Neural cell (in vitro differentiated cells): Measurements from ENCODE around the gene FLRT2. TPM values are rescaled to one million over a fixed set of nuclear protein-coding genes. Genes with fewer than 3 reads are reported as not detected.

Experiments
- H2AFZ ChIP-seq: fragments of 200-600, 300-800 bp; sonication (generic), shearing (Covaris generic); 2 replicates; pipeline ENCODE4 v1.6.0; 2014; ENCODE audit warnings: low read depth, mild to moderate bottlenecking, antibody characterized with exemption, low read length, moderate library complexity
- H3F3A ChIP-seq: fragments of 200-600 bp; shearing (Covaris generic); 2 replicates; pipeline ENCODE4 v1.6.1; 2016; ENCODE audit warnings: mild to moderate bottlenecking, moderate library complexity, mixed read lengths, antibody characterized with exemption, low read length; ENCODE audit not compliant: insufficient read depth, poor library complexity, severe bottlenecking
- H3K27ac ChIP-seq: fragments of 200-600, 300-800 bp; sonication (generic), shearing (Covaris generic); 2 replicates; pipeline ENCODE4 v1.5.1; 2014; ENCODE audit warnings: mild to moderate bottlenecking, low read length, moderate library complexity
- H3K27me3 ChIP-seq: fragments of 300-800, 200-600 bp; sonication (generic), shearing (Covaris generic); 2 replicates; pipeline ENCODE4 v1.6.0; 2014; ENCODE audit warnings: mild to moderate bottlenecking, low read depth, low read length, moderate library complexity; ENCODE audit not compliant: insufficient read depth
- H3K36me3 ChIP-seq: fragments of 300-800, 200-600 bp; sonication (generic), shearing (Covaris generic); 2 replicates; pipeline ENCODE4 v1.5.1; 2014; ENCODE audit warnings: mild to moderate bottlenecking, antibody characterized with exemption, low read length, moderate library complexity; ENCODE audit not compliant: insufficient read depth
- H3K4me2 ChIP-seq: fragments of 300-800, 200-600 bp; sonication (generic), shearing (Covaris generic); 2 replicates; pipeline ENCODE4 v1.6.0; 2014; ENCODE audit warnings: mild to moderate bottlenecking, low read length
- H3K4me3 ChIP-seq: fragments of 300-800, 200-600 bp; sonication (generic), shearing (Covaris generic); 2 replicates; pipeline ENCODE4 v1.5.1; 2014; ENCODE audit warnings: mild to moderate bottlenecking, low read length, moderate library complexity
- H3K79me2 ChIP-seq: fragments of 200-600 bp; shearing (Covaris generic); replicated peaks from 2 replicates; pipeline ENCODE4 v1.6.0; 2014; ENCODE audit warnings: mild to moderate bottlenecking, low read length, moderate library complexity; ENCODE audit not compliant: insufficient read depth
- H3K9ac ChIP-seq: fragments of 300-800, 200-600 bp; sonication (generic), shearing (Covaris generic); 2 replicates; pipeline ENCODE4 v1.6.1; 2016; ENCODE audit warnings: mild to moderate bottlenecking, low read length, mixed read lengths
- H3K9me2 ChIP-seq: fragments of 200-600 bp; shearing (Covaris generic); 2 replicates; pipeline ENCODE4 v1.6.1; 2016; ENCODE audit warnings: mild to moderate bottlenecking, low read length, mixed read lengths; ENCODE audit not compliant: insufficient read depth
- H3K9me3 ChIP-seq: fragments of 200-600, 300-800 bp; sonication (generic), shearing (Covaris generic); 2 replicates; pipeline ENCODE4 v1.6.1; 2016; ENCODE audit warnings: mild to moderate bottlenecking, mixed run types, low read length, moderate library complexity, mixed read lengths
- H4K20me1 ChIP-seq: fragments of 200-600 bp; shearing (Covaris generic); 2 replicates; pipeline ENCODE4 v1.6.1; 2016; ENCODE audit warnings: mild to moderate bottlenecking, mixed run types; ENCODE audit not compliant: insufficient read depth
- EP300 ChIP-seq: fragments of 450-650 bp; conservative IDR thresholded peaks from 2 replicates; pipeline ENCODE4 v1.6.1; 2014; ENCODE audit warnings: antibody characterized with exemption, mild to moderate bottlenecking, moderate library complexity; ENCODE audit not compliant: poor library complexity, severe bottlenecking
- EZH2 ChIP-seq: fragments of 200-600, 300-800 bp; shearing (Covaris generic), sonication (generic); IDR thresholded peaks from 2 replicates; pipeline ENCODE4 v1.6.1; 2014; ENCODE audit warnings: antibody characterized with exemption, low read length, borderline replicate concordance, mild to moderate bottlenecking; ENCODE audit not compliant: insufficient read depth, poor library complexity, severe bottlenecking
- MXI1 ChIP-seq: fragments of 450-650 bp; conservative IDR thresholded peaks from 2 replicates; pipeline ENCODE4 v1.6.1; 2014; ENCODE audit warnings: antibody characterized with exemption, mild to moderate bottlenecking; ENCODE audit not compliant: poor library complexity, severe bottlenecking
- POLR2AphosphoS5 ChIP-seq: IDR thresholded peaks from 2 replicates; pipeline ENCODE4 v1.6.1; 2012
- RAD21 ChIP-seq: fragments of 450-650 bp; conservative IDR thresholded peaks from 2 replicates; pipeline ENCODE4 v1.6.1; 2014; ENCODE audit warnings: antibody characterized with exemption, mild to moderate bottlenecking, moderate library complexity
- SMC3 ChIP-seq: fragments of 450-650 bp; conservative IDR thresholded peaks from 2 replicates; pipeline ENCODE4 v1.6.1; 2014; ENCODE audit warnings: antibody characterized with exemption, mild to moderate bottlenecking, moderate library complexity; ENCODE audit not compliant: poor library complexity
- TAF1 ChIP-seq: IDR thresholded peaks from 2 replicates; pipeline ENCODE4 v1.6.1; 2012; ENCODE audit warnings: low read depth
- polyA plus RNA-seq: library from polyadenylated mRNA; depleted of rRNA; stranded (reverse); fragments of >200 nt; gene quantifications from 2 replicates; pipeline ENCODE4 v1.2.3, GENCODE V29; 2014
- TF ChIP-seq, protein P1 (sequence below): fragments of 450-650 bp; IDR thresholded peaks from 2 replicates; pipeline ENCODE4 v1.5.1; 2014; ENCODE audit warnings: antibody characterized with exemption, mild to moderate bottlenecking, moderate library complexity; ENCODE audit not compliant: poor library complexity, severe bottlenecking
- TF ChIP-seq, protein P2 (sequence below): IDR thresholded peaks from 2 replicates; pipeline ENCODE4 v1.6.1; 2012; ENCODE audit warnings: borderline replicate concordance

FLRT2 gene
- polyA plus RNA-seq, 1 donor from 2014 or later: 5.1 TPM

DNA sequence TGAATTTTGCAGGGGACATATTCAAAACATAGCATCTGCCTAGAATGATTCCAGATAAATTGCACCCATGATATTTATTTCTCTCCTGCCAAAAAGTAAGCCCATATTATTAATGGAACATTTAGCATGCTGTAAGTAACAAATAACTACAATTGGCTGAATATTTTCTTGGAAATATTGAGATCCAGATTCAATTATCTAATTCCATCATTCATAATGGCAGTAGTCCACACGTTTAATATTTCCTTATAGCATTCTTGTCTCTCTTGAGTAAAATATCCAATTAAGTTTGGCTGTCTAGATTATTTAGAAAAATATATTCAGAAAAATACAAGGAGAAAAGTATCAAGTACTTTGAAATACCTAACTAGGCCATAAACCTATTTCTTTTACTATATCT lies 157.5 kb downstream of the FLRT2 start:
- Histone ChIP-seq H3K79me2 (no peaks in the 10 kb centered on the region), H3K4me2 (no peak overlapping the region), H3K9me2 (no peaks in the 10 kb centered on the region), H3F3A (no peaks in the 10 kb centered on the region), H3K9ac (no peak overlapping the region), H3K4me3 (no peak overlapping the region), H3K27ac (no peak overlapping the region), H3K36me3 (no peaks in the 10 kb centered on the region), H4K20me1 (no peaks in the 10 kb centered on the region), H2AFZ (no peak overlapping the region), H3K27me3 (no peaks in the 10 kb centered on the region), H3K9me3 (no peaks in the 10 kb centered on the region)
- no peak for TF ChIP-seq RAD21
- no peak for TF ChIP-seq SMC3
- TF ChIP-seq, protein P1, sequence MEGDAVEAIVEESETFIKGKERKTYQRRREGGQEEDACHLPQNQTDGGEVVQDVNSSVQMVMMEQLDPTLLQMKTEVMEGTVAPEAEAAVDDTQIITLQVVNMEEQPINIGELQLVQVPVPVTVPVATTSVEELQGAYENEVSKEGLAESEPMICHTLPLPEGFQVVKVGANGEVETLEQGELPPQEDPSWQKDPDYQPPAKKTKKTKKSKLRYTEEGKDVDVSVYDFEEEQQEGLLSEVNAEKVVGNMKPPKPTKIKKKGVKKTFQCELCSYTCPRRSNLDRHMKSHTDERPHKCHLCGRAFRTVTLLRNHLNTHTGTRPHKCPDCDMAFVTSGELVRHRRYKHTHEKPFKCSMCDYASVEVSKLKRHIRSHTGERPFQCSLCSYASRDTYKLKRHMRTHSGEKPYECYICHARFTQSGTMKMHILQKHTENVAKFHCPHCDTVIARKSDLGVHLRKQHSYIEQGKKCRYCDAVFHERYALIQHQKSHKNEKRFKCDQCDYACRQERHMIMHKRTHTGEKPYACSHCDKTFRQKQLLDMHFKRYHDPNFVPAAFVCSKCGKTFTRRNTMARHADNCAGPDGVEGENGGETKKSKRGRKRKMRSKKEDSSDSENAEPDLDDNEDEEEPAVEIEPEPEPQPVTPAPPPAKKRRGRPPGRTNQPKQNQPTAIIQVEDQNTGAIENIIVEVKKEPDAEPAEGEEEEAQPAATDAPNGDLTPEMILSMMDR: no peak
- no peak for TF ChIP-seq EZH2
- no peak for TF ChIP-seq TAF1
- TF ChIP-seq POLR2AphosphoS5: no peak
- TF ChIP-seq EP300: no peak
- TF ChIP-seq, protein P2, sequence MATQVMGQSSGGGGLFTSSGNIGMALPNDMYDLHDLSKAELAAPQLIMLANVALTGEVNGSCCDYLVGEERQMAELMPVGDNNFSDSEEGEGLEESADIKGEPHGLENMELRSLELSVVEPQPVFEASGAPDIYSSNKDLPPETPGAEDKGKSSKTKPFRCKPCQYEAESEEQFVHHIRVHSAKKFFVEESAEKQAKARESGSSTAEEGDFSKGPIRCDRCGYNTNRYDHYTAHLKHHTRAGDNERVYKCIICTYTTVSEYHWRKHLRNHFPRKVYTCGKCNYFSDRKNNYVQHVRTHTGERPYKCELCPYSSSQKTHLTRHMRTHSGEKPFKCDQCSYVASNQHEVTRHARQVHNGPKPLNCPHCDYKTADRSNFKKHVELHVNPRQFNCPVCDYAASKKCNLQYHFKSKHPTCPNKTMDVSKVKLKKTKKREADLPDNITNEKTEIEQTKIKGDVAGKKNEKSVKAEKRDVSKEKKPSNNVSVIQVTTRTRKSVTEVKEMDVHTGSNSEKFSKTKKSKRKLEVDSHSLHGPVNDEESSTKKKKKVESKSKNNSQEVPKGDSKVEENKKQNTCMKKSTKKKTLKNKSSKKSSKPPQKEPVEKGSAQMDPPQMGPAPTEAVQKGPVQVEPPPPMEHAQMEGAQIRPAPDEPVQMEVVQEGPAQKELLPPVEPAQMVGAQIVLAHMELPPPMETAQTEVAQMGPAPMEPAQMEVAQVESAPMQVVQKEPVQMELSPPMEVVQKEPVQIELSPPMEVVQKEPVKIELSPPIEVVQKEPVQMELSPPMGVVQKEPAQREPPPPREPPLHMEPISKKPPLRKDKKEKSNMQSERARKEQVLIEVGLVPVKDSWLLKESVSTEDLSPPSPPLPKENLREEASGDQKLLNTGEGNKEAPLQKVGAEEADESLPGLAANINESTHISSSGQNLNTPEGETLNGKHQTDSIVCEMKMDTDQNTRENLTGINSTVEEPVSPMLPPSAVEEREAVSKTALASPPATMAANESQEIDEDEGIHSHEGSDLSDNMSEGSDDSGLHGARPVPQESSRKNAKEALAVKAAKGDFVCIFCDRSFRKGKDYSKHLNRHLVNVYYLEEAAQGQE: no peak
- TF ChIP-seq MXI1: no peak

DNA sequence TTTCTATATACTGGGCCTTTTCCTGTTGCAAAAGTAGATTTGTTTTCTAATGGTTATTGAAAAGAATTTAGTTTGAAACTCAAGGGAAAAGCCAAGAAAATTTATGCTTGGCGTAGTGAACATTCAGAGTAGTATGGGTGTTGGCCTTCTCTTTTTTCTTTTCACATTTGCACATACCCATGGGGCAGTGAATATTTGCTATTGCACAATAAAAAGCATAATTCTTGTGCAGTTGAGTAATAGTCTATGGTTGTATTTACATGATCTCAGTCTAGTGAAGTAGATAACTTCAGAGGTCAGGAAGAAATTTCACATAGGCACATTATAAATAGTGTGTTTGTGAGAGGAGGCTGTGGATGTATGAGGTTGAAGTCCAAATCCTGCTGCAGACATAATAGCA lies 158.1 kb downstream of the FLRT2 start:
- Histone ChIP-seq H3K9me3 (no peaks in the 10 kb centered on the region), H3K79me2 (no peaks in the 10 kb centered on the region), H3K4me3 (no peak overlapping the region), H3K27ac (no peak overlapping the region), H3K9ac (no peak overlapping the region), H3K36me3 (no peaks in the 10 kb centered on the region), H3K4me2 (no peak overlapping the region), H4K20me1 (no peaks in the 10 kb centered on the region), H3K9me2 (no peaks in the 10 kb centered on the region), H2AFZ (no peak overlapping the region), H3K27me3 (no peaks in the 10 kb centered on the region), H3F3A (no peaks in the 10 kb centered on the region)
- TF ChIP-seq EZH2 (no peak), RAD21 (no peak)

DNA sequence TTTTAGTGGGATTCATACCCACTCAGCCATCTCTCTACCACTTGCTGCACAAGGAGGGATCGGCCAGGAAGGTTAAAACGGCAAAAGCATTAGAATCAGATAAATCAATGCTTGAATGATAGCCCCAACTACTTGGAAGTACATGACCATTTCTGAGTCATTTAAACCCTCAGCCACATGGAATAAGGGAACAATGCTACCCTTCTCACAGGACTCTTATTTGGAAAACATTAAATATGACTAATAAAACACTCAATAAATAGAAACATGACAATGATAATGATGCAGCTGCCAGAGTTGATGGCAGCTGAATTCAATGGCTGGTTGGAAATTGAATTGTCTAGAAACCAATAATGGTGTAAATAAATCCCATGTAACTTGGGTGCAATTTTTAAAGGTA lies 165.4 kb downstream of the FLRT2 start:
- H3F3A ChIP-seq: no peaks in the 10 kb centered on the region
- no peaks in the 10 kb centered on the region for H4K20me1 ChIP-seq
- H3K4me2 ChIP-seq: no peak overlapping the region
- TF ChIP-seq SMC3 (no peak), TAF1 (no peak), POLR2AphosphoS5 (no peak)
- TF ChIP-seq, protein P2: no peak
- no peak overlapping the region for H3K27ac ChIP-seq
- H3K27me3 ChIP-seq: no peaks in the 10 kb centered on the region
- H3K4me3 ChIP-seq: no peak overlapping the region
- no peaks in the 10 kb centered on the region for H3K79me2 ChIP-seq
- peaks cover 3% of the 10 kb centered on the region for H3K9me2 ChIP-seq
- H3K9me3 ChIP-seq: no peaks in the 10 kb centered on the region
- no peaks in the 10 kb centered on the region for H3K36me3 ChIP-seq
- H2AFZ ChIP-seq: no peak overlapping the region
- H3K9ac ChIP-seq: no peak overlapping the region
